DOHH2 (cell line): Measurements from ENCODE around the gene VIT.

ENCODE experiments used
- CTCF ChIP-seq: fragments of 200-600 bp; sonication (generic); IDR thresholded peaks from one replicate; pipeline ENCODE4 v1.5.1; 2014; ENCODE audit warnings: antibody characterized with exemption, mild to moderate bottlenecking, low read depth, low read length; ENCODE audit not compliant: poor library complexity, severe bottlenecking
- EZH2phosphoT487 ChIP-seq: fragments of 200-600 bp; sonication (generic); IDR thresholded peaks from 2 replicates; pipeline ENCODE4 v1.6.1; 2017; ENCODE audit warnings: borderline replicate concordance, mild to moderate bottlenecking, antibody characterized with exemption, low read length, moderate library complexity, mixed read lengths

GRCh38 chr2:36753706-36754221, 57.3 kb downstream of the VIT start:
- TF ChIP-seq CTCF (no peak), EZH2phosphoT487 (no peak)
